Endodermal cell (in vitro differentiated cells): ENCODE data around the gene MAML2. TPM values are rescaled to one million over a fixed set of nuclear protein-coding genes. Genes with fewer than 3 reads are reported as not detected.

Experiments used
- DNase-seq: peaks from one replicate; pipeline ENCODE4 v3.0.0-alpha.2; 2017
- H3K27ac ChIP-seq: 2 replicates; pipeline ENCODE4 v1.5.1; 2013; ENCODE audit warnings: mild to moderate bottlenecking, low read depth, low read length, moderate library complexity
- H3K27me3 ChIP-seq: 2 replicates; pipeline ENCODE4 v1.6.1; 2013; ENCODE audit warnings: mild to moderate bottlenecking, low read length, moderate library complexity; ENCODE audit not compliant: insufficient read depth, control insufficient read depth, poor library complexity, severe bottlenecking
- H3K36me3 ChIP-seq: 2 replicates; pipeline ENCODE4 v1.7.0; 2013; ENCODE audit warnings: mild to moderate bottlenecking, low read length, moderate library complexity; ENCODE audit not compliant: control insufficient read depth, insufficient read depth
- H3K4me1 ChIP-seq: one replicate; pipeline ENCODE4 v1.7.0; 2013; ENCODE audit warnings: low read length; ENCODE audit not compliant: control insufficient read depth, insufficient read depth
- H3K4me3 ChIP-seq: 2 replicates; pipeline ENCODE4 v1.5.1; 2013; ENCODE audit warnings: mild to moderate bottlenecking, low read length, moderate library complexity
- H3K9ac ChIP-seq: 2 replicates; pipeline ENCODE4 v1.6.1; 2013; ENCODE audit warnings: mild to moderate bottlenecking, low read length, moderate library complexity; ENCODE audit not compliant: poor library complexity, severe bottlenecking; ENCODE audit errors: extremely low read depth
- H3K9me3 ChIP-seq: 2 replicates; pipeline ENCODE4 v1.6.1; 2013; ENCODE audit warnings: mild to moderate bottlenecking, low read length, moderate library complexity; ENCODE audit not compliant: control insufficient read depth
- H3K27ac Mint-ChIP-seq: 2 replicates; pipeline ENCODE4 v1.8.0; 2020; ENCODE audit warnings: mixed read lengths
- H3K27me3 Mint-ChIP-seq: 2 replicates; pipeline ENCODE4 v1.8.0; 2021; ENCODE audit warnings: mild to moderate bottlenecking, mixed read lengths; ENCODE audit not compliant: insufficient read depth
- H3K36me3 Mint-ChIP-seq: 2 replicates; pipeline ENCODE4 v1.8.0; 2020; ENCODE audit warnings: low read depth, mixed read lengths
- H3K4me1 Mint-ChIP-seq: 2 replicates; pipeline ENCODE4 v1.8.0; 2020; ENCODE audit warnings: mixed read lengths
- H3K4me3 Mint-ChIP-seq: 2 replicates; pipeline ENCODE4 v1.8.0; 2020; ENCODE audit warnings: mild to moderate bottlenecking, moderate library complexity, mixed read lengths
- H3K9me3 Mint-ChIP-seq: 2 replicates; pipeline ENCODE4 v1.8.0; 2020; ENCODE audit warnings: mild to moderate bottlenecking, mixed read lengths
- CTCF ChIP-seq: fragments of 200-600 bp; sonication (generic); conservative IDR thresholded peaks from 2 replicates; pipeline ENCODE4 v1.5.0; 2021; ENCODE audit warnings: antibody characterized with exemption, mild to moderate bottlenecking
- WGBS, 2 experiments: methylation state at CpG; one replicate each; pipeline versions ENCODE4 v1.1.5 to v1.1.7; 2013; ENCODE audit warnings: missing lambda C conversion rate in 2 of 2, mixed read lengths in 1 of 2; ENCODE audit not compliant: insufficient coverage in 1 of 2, insufficient read length in 1 of 2; 5-methylcytosine and 5-hydroxymethylcytosine counted together
- total RNA-seq, 2 donors: library from RNA; stranded (reverse); fragmentation: NEBNext Ultra II Directional in 1 of 2; extraction: Animal tissue kit (Norgen Biotek cat#: 25700) in 1 of 2; gene quantifications; 2 replicates in 1 of 2; 3 replicates in 1 of 2; pipeline ENCODE4 v1.2.1, GENCODE V29; 2021

Gene MAML2
- total RNA-seq, 2 donors from 2014 or later: 6.6 to 8.0 TPM

GRCh38 chr11:96162816-96163499 lies 180.0 kb downstream of the MAML2 start:
- WGBS, 2 experiments: 93 to 100% methylated on average over 5 to 6 of the region's 6 CpGs
- H3K4me3 ChIP-seq: no peak overlapping the region
- no peaks in the 10 kb centered on the region for H3K9me3 ChIP-seq
- Mint-ChIP-seq H3K27me3 (no peaks in the 10 kb centered on the region), H3K4me3 (no peak overlapping the region), H3K36me3 (no peaks in the 10 kb centered on the region), H3K4me1 (peaks cover 47% of the 10 kb centered on the region), H3K9me3 (no peaks in the 10 kb centered on the region), H3K27ac (no peak overlapping the region)
- H3K27ac ChIP-seq: no peak overlapping the region
- DNase-seq: no peak
- no peak for TF ChIP-seq CTCF
- peaks cover 9% of the 10 kb centered on the region for H3K4me1 ChIP-seq
- no peaks in the 10 kb centered on the region for H3K36me3 ChIP-seq
- H3K27me3 ChIP-seq: no peaks in the 10 kb centered on the region
- no peak overlapping the region for H3K9ac ChIP-seq

- Mint-ChIP-seq H3K27ac (no peak overlapping the region), H3K36me3 (no peaks in the 10 kb centered on the region), H3K4me3 (no peak overlapping the region), H3K4me1 (peaks cover 46% of the 10 kb centered on the region), H3K27me3 (no peaks in the 10 kb centered on the region), H3K9me3 (no peaks in the 10 kb centered on the region)
- Histone ChIP-seq H3K27ac (peak overlapping the region; percentile 8), H3K4me3 (no peak overlapping the region), H3K9ac (no peak overlapping the region), H3K36me3 (no peaks in the 10 kb centered on the region), H3K9me3 (no peaks in the 10 kb centered on the region), H3K27me3 (no peaks in the 10 kb centered on the region), H3K4me1 (no peaks in the 10 kb centered on the region)
- no peak for TF ChIP-seq CTCF
- no peak for DNase-seq
- 87 to 100% methylated on average over 2 to 10 of the region's 10 CpGs for WGBS, 2 experiments
Measured at GRCh38 chr11:96161307-96162089, 181.5 kb downstream of the MAML2 start.

GRCh38 chr11:96160732-96161306 lies 182.2 kb downstream of the MAML2 start:
- no peaks in the 10 kb centered on the region for H3K27me3 Mint-ChIP-seq

More at GRCh38 chr11:96160732-96161306, 182.2 kb downstream of the MAML2 start:
- no peak overlapping the region for H3K4me3 Mint-ChIP-seq
- H3K36me3 Mint-ChIP-seq: no peaks in the 10 kb centered on the region
- H3K4me1 Mint-ChIP-seq: peaks cover 46% of the 10 kb centered on the region
- no peak overlapping the region for H3K4me3 ChIP-seq
- no peak for DNase-seq
- 75 to 86% methylated on average over 5 to 6 of the region's 7 CpGs for WGBS, 2 experiments
- H3K9ac ChIP-seq: no peak overlapping the region
- H3K36me3 ChIP-seq: no peaks in the 10 kb centered on the region
- H3K27ac Mint-ChIP-seq: no peak overlapping the region
- H3K9me3 ChIP-seq: no peaks in the 10 kb centered on the region
- TF ChIP-seq CTCF: no peak
- H3K9me3 Mint-ChIP-seq: no peaks in the 10 kb centered on the region
- H3K27me3 ChIP-seq: no peaks in the 10 kb centered on the region
- H3K27ac ChIP-seq: peak overlapping the region; percentile 8
- H3K4me1 ChIP-seq: peaks cover 6% of the 10 kb centered on the region
